Esophagus squamous epithelium (tissue), 5 donors: ENCODE results near the gene ZFP36L1. TPM values are rescaled to one million over a fixed set of nuclear protein-coding genes. Genes with fewer than 3 reads are reported as not detected.
A peak's percentile ranks its signal among the peaks of the same experiment; 100 is the strongest.

Experiments used
- DNase-seq: peaks from one replicate; lab custom pipeline; 2025; lab: John Stamatoyannopoulos, UW
- H3K27ac ChIP-seq, 4 donors: fragments of 200-600 bp; sonication (generic); one replicate each; pipeline ENCODE4 v1.5.1; 2016 to 2019; ENCODE audit warnings: mild to moderate bottlenecking in 1 of 4
- H3K27me3 ChIP-seq, 4 donors: fragments of 200-600 bp; sonication (generic); 1 replicate in 3 of 4; 2 replicates in 1 of 4; pipeline versions ENCODE4 v1.5.1 to v1.6.0; 2017 to 2021; ENCODE audit warnings: antibody characterized with exemption in 1 of 4
- H3K36me3 ChIP-seq, 3 donors: fragments of 200-600 bp; sonication (generic); one replicate each; pipeline ENCODE4 v1.5.1; 2016 to 2019
- H3K4me1 ChIP-seq, 3 donors: fragments of 200-600 bp; sonication (generic); one replicate each; pipeline ENCODE4 v1.5.1; 2017 to 2019
- H3K4me3 ChIP-seq, 4 donors: fragments of 200-600 bp; sonication (generic); 1 replicate in 3 of 4; 2 replicates in 1 of 4; pipeline ENCODE4 v1.5.1; 2016 to 2019; ENCODE audit warnings: mild to moderate bottlenecking in 2 of 4, moderate library complexity in 1 of 4
- H3K9me3 ChIP-seq, 3 donors: fragments of 200-600 bp; sonication (generic); one replicate each; pipeline ENCODE4 v1.5.1; 2016 to 2019
- POLR2A ChIP-seq, 4 donors: fragments of 450-650 bp; IDR thresholded peaks; one replicate each; pipeline ENCODE4 v1.6.1; 2017; ENCODE audit warnings: antibody characterized with exemption in 4 of 4, mild to moderate bottlenecking in 4 of 4, moderate library complexity in 3 of 4
- WGBS, 2 donors: methylation state at CpG; one replicate each; pipeline ENCODE4 v1.1.5; 2018; 5-methylcytosine and 5-hydroxymethylcytosine counted together
- intact Hi-C: fragments of 100-400 bp; cut with DNase I; formaldehyde crosslinking; loops from one replicate; pipeline ENCODE4 v1.15.0; 2022
- total RNA-seq, 4 donors: library from RNA; depleted of rRNA; stranded (reverse); fragments of >200 nt; gene quantifications; one replicate each; pipeline ENCODE4 v1.1.0, GENCODE V29; 2016
- TF ChIP-seq, protein P1 (sequence below), 6 experiments: fragments of 450-650 bp in 4 of 6; fragments of 200-600 bp in 2 of 6; sonication (generic) in 2 of 6; IDR thresholded peaks; one replicate each; pipeline ENCODE4 v1.5.1; 2016 to 2019; ENCODE audit warnings: antibody characterized with exemption in 6 of 6, mild to moderate bottlenecking in 4 of 6, moderate library complexity in 4 of 6
- donor health status: DM: yes; HTN: yes; CAD: no.

Gene ZFP36L1, protein sequence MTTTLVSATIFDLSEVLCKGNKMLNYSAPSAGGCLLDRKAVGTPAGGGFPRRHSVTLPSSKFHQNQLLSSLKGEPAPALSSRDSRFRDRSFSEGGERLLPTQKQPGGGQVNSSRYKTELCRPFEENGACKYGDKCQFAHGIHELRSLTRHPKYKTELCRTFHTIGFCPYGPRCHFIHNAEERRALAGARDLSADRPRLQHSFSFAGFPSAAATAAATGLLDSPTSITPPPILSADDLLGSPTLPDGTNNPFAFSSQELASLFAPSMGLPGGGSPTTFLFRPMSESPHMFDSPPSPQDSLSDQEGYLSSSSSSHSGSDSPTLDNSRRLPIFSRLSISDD
- 100 to 1,000 TPM in 3 of 4 donors, 10 to 100 TPM in 1; 75.4 to 364 (median 152) TPM for total RNA-seq

DNA sequence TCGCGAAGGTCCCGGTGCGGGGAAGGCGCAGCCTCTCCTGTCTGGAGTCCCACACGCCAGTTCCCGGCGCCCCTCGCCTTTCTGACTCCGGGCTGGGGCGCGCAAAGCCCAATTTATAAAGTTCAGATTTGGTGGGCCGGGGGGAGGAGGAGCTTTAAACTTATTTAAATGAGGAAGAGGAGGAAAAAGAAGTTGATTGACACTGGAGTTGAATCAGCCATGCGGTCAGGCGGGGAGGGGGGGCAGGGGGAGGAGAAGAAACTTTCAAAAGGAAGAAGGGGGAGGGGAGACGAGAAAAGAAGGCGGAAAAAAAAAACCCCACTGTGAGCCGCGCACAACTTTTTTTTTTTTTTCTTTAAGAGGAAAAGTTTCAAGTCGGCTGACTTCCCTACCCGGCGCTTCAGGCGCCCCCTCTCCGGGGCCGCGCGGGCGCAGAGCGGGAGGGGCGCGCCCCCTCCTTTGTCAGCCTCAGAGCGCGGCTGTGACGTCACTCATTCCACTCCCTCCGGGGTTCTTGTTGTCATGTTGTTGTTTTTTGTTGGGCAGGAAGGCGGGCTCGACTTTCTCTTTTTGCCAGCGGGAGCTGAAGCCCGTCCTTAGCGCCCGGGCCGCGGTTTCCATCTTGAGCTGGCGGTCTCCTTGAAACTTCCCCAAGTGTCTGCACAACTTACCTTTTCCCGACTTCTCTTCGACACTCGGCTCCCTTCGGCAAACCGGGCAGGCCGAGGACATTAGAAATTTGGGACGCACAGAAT lies at the start of gene ZFP36L1:
ZFP36L1 (minus strand) TSS at position 89 of the 755 bp plus-strand sequence. CDS start 129 bp downstream, outside the sequence.
- peak; percentile 87 for DNase-seq
- 0 to 1% methylated on average over 35 to 43 of the region's 51 CpGs for WGBS, 2 donors
- Histone ChIP-seq H3K27ac (peak within 1 kb of the TSS; percentile 98 to 100 (median 99)), H3K36me3 (peaks cover 11 to 36% (median 15%) of the 10 kb centered on the region in 3 donors), H3K4me1 (peaks cover 8 to 45% (median 13%) of the 10 kb centered on the region in 3 donors), H3K4me3 (peak within 1 kb of the TSS; percentile 69 to 95 (median 86)), H3K27me3 (no peaks in the 10 kb centered on the region), H3K9me3 (no peaks in the 10 kb centered on the region)
- TF ChIP-seq POLR2A (IDR thresholded peaks at IDR 0.05) = peak; percentile 44 to 100 (median 100)
- TF ChIP-seq, protein P1, sequence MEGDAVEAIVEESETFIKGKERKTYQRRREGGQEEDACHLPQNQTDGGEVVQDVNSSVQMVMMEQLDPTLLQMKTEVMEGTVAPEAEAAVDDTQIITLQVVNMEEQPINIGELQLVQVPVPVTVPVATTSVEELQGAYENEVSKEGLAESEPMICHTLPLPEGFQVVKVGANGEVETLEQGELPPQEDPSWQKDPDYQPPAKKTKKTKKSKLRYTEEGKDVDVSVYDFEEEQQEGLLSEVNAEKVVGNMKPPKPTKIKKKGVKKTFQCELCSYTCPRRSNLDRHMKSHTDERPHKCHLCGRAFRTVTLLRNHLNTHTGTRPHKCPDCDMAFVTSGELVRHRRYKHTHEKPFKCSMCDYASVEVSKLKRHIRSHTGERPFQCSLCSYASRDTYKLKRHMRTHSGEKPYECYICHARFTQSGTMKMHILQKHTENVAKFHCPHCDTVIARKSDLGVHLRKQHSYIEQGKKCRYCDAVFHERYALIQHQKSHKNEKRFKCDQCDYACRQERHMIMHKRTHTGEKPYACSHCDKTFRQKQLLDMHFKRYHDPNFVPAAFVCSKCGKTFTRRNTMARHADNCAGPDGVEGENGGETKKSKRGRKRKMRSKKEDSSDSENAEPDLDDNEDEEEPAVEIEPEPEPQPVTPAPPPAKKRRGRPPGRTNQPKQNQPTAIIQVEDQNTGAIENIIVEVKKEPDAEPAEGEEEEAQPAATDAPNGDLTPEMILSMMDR (IDR thresholded peaks at IDR 0.05) = peak in 2 of 6 experiments; percentile 1 to 39
- intact Hi-C loops = no loop called here

DNA sequence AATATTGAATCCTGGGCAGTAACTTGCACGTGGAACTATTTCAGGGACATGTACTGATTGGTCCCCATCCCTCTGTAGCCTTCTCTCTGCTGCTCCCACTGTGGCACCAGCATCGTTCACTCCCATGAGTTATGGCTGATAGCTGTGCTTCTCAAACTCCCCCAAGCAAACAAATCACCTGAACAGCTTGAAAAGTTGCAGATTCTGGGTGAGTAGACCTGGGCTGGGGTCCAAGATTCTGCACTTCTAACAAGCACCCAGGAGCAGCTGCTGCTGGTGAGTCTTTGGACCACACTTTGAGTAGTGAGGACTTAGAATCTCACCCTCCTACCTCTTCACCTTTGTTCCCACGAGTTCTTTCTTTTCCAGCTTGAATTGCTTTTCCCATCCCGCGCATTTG lies 49.4 kb upstream of the ZFP36L1 start:
- Histone ChIP-seq H3K4me1 (peaks cover 0 to 38% (median 7%) of the 10 kb centered on the region in 3 donors), H3K27ac (no peak overlapping the region), H3K4me3 (no peak overlapping the region), H3K9me3 (peaks cover 0 to 6% (median 0%) of the 10 kb centered on the region in 3 donors), H3K36me3 (no peaks in the 10 kb centered on the region), H3K27me3 (no peaks in the 10 kb centered on the region)
- intact Hi-C loops = no loop called here
- TF ChIP-seq, protein P1 (IDR thresholded peaks at IDR 0.05) = no peak
- TF ChIP-seq POLR2A (IDR thresholded peaks at IDR 0.05) = no peak
- no peak for DNase-seq
- WGBS, 2 donors = 56 to 57% methylated on average over 5 of the region's 5 CpGs

DNA sequence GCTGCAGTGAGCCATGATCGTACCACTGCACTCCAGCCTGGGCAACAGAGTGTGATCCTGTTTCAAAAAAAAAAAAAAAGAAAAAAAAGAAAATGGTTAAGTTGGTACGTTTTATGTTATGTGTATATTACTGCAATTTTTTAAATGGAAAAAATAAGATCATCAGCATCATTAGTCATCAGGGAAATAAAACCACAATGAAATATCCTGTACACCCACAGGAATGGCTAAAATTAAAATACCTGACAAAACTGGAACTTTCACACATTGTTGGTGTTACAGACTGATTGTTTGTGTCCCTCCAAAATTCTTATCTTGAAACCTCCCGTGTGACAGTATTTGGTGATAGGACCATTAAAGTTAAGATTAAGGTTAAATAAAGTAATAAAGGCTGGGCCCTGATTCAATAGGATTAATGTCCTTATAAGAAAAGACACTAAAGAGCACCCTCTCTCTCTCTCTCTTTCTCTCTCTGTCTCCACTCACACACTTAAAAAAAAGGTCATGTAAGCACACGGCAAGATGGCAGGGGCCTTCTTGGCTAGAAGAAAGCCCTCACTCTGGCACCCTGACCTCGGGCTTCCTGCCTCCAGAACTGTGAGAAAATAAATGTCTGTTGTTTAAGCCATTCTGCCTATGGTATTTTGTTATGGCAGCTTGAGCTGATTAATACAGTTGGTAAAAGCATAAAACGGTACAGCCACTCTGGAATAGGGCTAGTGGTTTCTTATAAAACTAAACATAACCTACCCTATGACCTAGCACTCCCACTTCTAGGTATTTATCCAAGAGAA lies 48.3 kb upstream of the ZFP36L1 start:
- H3K4me1 ChIP-seq = peaks cover 0 to 38% (median 7%) of the 10 kb centered on the region in 3 donors
- peak overlapping the region in 2 of 4 donors; percentile 2 to 52 for H3K27ac ChIP-seq
- no peak for DNase-seq
- WGBS, 2 donors = 46 to 51% methylated on average over 6 of the region's 6 CpGs
- no peak overlapping the region for H3K4me3 ChIP-seq
- no peaks in the 10 kb centered on the region for H3K36me3 ChIP-seq
- no peak for TF ChIP-seq POLR2A (IDR thresholded peaks at IDR 0.05)
- TF ChIP-seq, protein P1 (IDR thresholded peaks at IDR 0.05) = no peak
- H3K9me3 ChIP-seq = peaks cover 0 to 13% (median 7%) of the 10 kb centered on the region in 3 donors
- intact Hi-C loops = no loop called here
- no peaks in the 10 kb centered on the region for H3K27me3 ChIP-seq

DNA sequence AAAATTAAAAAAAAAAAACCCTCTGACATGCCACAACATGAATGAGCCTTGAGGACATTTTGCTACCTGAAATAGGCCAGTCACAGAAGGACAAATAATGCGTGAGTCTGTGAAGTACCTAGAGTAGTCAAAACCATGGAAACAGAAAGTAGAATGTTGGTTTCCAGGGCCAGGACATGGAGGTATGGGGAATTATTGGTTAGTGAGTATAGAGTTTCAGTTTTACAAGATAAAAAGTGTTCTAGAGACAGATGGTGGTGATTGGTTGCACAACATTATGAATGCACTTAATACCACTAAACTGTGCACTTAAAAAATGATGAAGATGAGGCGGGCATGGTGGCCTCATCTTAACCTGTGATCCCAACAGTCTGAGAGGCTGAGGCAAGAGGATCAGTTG lies 47.6 kb upstream of the ZFP36L1 start:
- Histone ChIP-seq H3K27ac (no peak overlapping the region), H3K4me3 (no peak overlapping the region), H3K9me3 (peaks cover 0 to 19% (median 7%) of the 10 kb centered on the region in 3 donors), H3K4me1 (peaks cover 0 to 38% (median 7%) of the 10 kb centered on the region in 3 donors), H3K27me3 (no peaks in the 10 kb centered on the region), H3K36me3 (no peaks in the 10 kb centered on the region)
- no peak for TF ChIP-seq POLR2A (IDR thresholded peaks at IDR 0.05)
- TF ChIP-seq, protein P1 (IDR thresholded peaks at IDR 0.05) = no peak
- intact Hi-C loops = no loop called here
- 68 to 78% methylated on average over 2 of the region's 2 CpGs for WGBS, 2 donors
- no peak for DNase-seq
